Uterus (tissue), 2 donors: ENCODE results near the gene RREB1.

Experiments
- POLR2A ChIP-seq, 2 donors: fragments of 450-650 bp; IDR thresholded peaks; one replicate each; pipeline ENCODE4 v1.6.1; 2016; ENCODE audit warnings: antibody characterized with exemption in 2 of 2, mild to moderate bottlenecking in 1 of 2, moderate library complexity in 1 of 2
- TF ChIP-seq, protein P1 (sequence below), 4 experiments: fragments of 200-600 bp in 2 of 4; fragments of 450-650 bp in 2 of 4; sonication (generic) in 2 of 4; IDR thresholded peaks; one replicate each; pipeline ENCODE4 v1.5.1; 2016 to 2019; ENCODE audit warnings: antibody characterized with exemption in 4 of 4, mild to moderate bottlenecking in 2 of 4, moderate library complexity in 1 of 4

DNA sequence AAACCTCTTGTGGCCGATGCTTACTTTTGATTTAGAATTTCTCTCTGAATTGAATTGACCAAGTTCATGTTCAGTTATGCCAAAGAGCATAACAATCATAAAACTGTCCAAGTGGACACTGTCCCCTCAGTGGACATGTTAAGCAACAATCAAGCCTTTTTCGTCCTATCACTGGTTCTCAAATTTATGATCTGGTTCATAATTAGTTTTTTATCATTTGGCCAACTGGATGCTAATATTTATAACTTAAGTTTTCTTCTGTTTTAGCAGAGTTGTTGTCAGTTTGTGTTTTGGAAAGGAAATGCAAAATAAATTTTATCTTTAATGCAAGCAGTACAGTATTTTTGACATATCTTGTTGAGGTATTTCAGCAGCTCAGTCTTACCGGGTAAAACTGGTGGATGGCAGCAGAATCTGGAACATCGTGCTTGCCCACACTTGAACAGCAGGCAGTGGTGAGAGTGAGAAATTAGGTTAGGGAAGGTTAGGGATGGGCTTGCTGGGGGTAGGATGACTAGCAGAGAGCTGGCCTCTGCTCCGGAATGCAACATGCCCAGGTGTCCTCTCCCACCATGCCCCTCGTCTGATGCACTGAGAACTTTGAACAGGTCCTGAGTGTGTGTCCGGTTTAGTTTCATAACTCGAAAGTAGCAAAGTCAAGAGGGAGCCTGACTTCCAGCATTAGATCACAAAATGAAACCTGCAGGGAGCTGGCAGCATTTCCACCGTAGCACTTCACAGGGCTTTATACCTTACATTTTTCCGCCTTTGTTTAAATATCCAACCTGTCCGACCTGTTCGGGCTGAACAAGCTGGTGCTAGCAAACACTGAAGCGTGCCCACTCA is 93.1 kb downstream of the RREB1 start:
- TF ChIP-seq, protein P1, sequence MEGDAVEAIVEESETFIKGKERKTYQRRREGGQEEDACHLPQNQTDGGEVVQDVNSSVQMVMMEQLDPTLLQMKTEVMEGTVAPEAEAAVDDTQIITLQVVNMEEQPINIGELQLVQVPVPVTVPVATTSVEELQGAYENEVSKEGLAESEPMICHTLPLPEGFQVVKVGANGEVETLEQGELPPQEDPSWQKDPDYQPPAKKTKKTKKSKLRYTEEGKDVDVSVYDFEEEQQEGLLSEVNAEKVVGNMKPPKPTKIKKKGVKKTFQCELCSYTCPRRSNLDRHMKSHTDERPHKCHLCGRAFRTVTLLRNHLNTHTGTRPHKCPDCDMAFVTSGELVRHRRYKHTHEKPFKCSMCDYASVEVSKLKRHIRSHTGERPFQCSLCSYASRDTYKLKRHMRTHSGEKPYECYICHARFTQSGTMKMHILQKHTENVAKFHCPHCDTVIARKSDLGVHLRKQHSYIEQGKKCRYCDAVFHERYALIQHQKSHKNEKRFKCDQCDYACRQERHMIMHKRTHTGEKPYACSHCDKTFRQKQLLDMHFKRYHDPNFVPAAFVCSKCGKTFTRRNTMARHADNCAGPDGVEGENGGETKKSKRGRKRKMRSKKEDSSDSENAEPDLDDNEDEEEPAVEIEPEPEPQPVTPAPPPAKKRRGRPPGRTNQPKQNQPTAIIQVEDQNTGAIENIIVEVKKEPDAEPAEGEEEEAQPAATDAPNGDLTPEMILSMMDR (IDR thresholded peaks at IDR 0.05) = no peak
- no peak for TF ChIP-seq POLR2A (IDR thresholded peaks at IDR 0.05)
